DOHH2 (cell line): Measurements from ENCODE around the gene TOB1.

Source experiments
- H3F3A ChIP-seq: fragments of 200-600 bp; sonication (generic), shearing (Covaris generic); 2 replicates; pipeline ENCODE4 v1.6.0; 2016; ENCODE audit warnings: antibody characterized with exemption, mild to moderate bottlenecking; ENCODE audit not compliant: control insufficient read depth, insufficient read depth
- H3K27ac ChIP-seq: fragments of 200-600 bp; sonication (generic); 2 replicates; pipeline ENCODE4 v1.5.1; 2014; ENCODE audit warnings: low read depth, mild to moderate bottlenecking, low read length, moderate library complexity
- H3K27me3 ChIP-seq: fragments of 200-600 bp; sonication (generic); 2 replicates; pipeline ENCODE4 v1.6.1; 2014; ENCODE audit warnings: mild to moderate bottlenecking, low read length, mixed read lengths; ENCODE audit not compliant: control insufficient read depth
- H3K36me3 ChIP-seq: fragments of 200-600 bp; sonication (generic); 2 replicates; pipeline ENCODE4 v1.6.1; 2014; ENCODE audit warnings: mild to moderate bottlenecking, low read length, moderate library complexity, mixed read lengths; ENCODE audit not compliant: control insufficient read depth
- H3K4me1 ChIP-seq: fragments of 200-600 bp; sonication (generic); 2 replicates; pipeline ENCODE4 v1.6.1; 2014; ENCODE audit warnings: mild to moderate bottlenecking, low read length, mixed read lengths; ENCODE audit not compliant: control insufficient read depth
- H3K4me2 ChIP-seq: fragments of 200-600 bp; sonication (generic); 2 replicates; pipeline ENCODE4 v1.6.0; 2014; ENCODE audit warnings: mild to moderate bottlenecking, low read length, moderate library complexity
- H3K4me3 ChIP-seq: fragments of 200-600 bp; sonication (generic); 2 replicates; pipeline ENCODE4 v1.5.1; 2014; ENCODE audit warnings: mild to moderate bottlenecking, low read length, mixed read lengths
- H3K79me2 ChIP-seq: fragments of 200-600 bp; sonication (generic); 2 replicates; pipeline ENCODE4 v1.6.1; 2014; ENCODE audit warnings: mild to moderate bottlenecking, low read length, mixed read lengths; ENCODE audit not compliant: control insufficient read depth
- H3K9me2 ChIP-seq: fragments of 200-600 bp; sonication (generic); replicated peaks from 2 replicates; pipeline ENCODE4 v1.6.1; 2014; ENCODE audit warnings: mild to moderate bottlenecking, low read length, mixed read lengths; ENCODE audit not compliant: control insufficient read depth
- H3K9me3 ChIP-seq: fragments of 200-600 bp; sonication (generic); 2 replicates; pipeline ENCODE4 v1.6.1; 2014; ENCODE audit warnings: antibody characterized with exemption, low read length, mixed read lengths; ENCODE audit not compliant: control insufficient read depth, insufficient read depth
- H4K20me1 ChIP-seq: fragments of 200-600 bp; sonication (generic); 2 replicates; pipeline ENCODE4 v1.6.0; 2014; ENCODE audit warnings: low read depth, mild to moderate bottlenecking, antibody characterized with exemption, low read length, moderate library complexity; ENCODE audit not compliant: control insufficient read depth, insufficient read depth
- CTCF ChIP-seq: fragments of 200-600 bp; sonication (generic); IDR thresholded peaks from one replicate; pipeline ENCODE4 v1.5.1; 2014; ENCODE audit warnings: antibody characterized with exemption, mild to moderate bottlenecking, low read depth, low read length; ENCODE audit not compliant: poor library complexity, severe bottlenecking
- EZH2phosphoT487 ChIP-seq: fragments of 200-600 bp; sonication (generic); IDR thresholded peaks from 2 replicates; pipeline ENCODE4 v1.6.1; 2017; ENCODE audit warnings: borderline replicate concordance, mild to moderate bottlenecking, antibody characterized with exemption, low read length, moderate library complexity, mixed read lengths

The TOB1 gene

GRCh38 chr17:50905460-50905803 lies 39.3 kb upstream of the TOB1 start:
- Histone ChIP-seq H3K4me2 (no peak overlapping the region), H3K4me3 (no peak overlapping the region), H3K79me2 (no peaks in the 10 kb centered on the region), H3K9me3 (no peaks in the 10 kb centered on the region), H4K20me1 (no peaks in the 10 kb centered on the region), H3K9me2 (no peaks in the 10 kb centered on the region), H3K27ac (no peak overlapping the region), H3F3A (no peaks in the 10 kb centered on the region), H3K27me3 (peaks cover 11% of the 10 kb centered on the region), H3K36me3 (no peaks in the 10 kb centered on the region), H3K4me1 (peaks cover 18% of the 10 kb centered on the region)
- TF ChIP-seq CTCF (no peak), EZH2phosphoT487 (no peak)

GRCh38 chr17:50904518-50905459 lies 38.6 kb upstream of the TOB1 start:
- no peak for TF ChIP-seq CTCF
- no peak for TF ChIP-seq EZH2phosphoT487
- no peak overlapping the region; the same call in 1 of the 2 replicates for H3K27ac ChIP-seq
- no peaks in the 10 kb centered on the region for H3F3A ChIP-seq
- no peaks in the 10 kb centered on the region for H4K20me1 ChIP-seq
- no peaks in the 10 kb centered on the region for H3K9me3 ChIP-seq
- no peaks in the 10 kb centered on the region for H3K9me2 ChIP-seq
- H3K4me3 ChIP-seq: 0 out of 2 replicates have a peak overlapping the region, but pooled peaks have one; percentile 7
- H3K27me3 ChIP-seq: peaks cover 10% of the 10 kb centered on the region
- no peaks in the 10 kb centered on the region for H3K36me3 ChIP-seq
- H3K4me1 ChIP-seq: peaks cover 18% of the 10 kb centered on the region
- no peaks in the 10 kb centered on the region for H3K79me2 ChIP-seq
- peak overlapping the region; percentile 36 for H3K4me2 ChIP-seq

GRCh38 chr17:50903604-50904517 lies 37.7 kb upstream of the TOB1 start:
- Histone ChIP-seq H3K27me3 (peaks cover 8% of the 10 kb centered on the region; the same call in 1 of the 2 replicates), H3K36me3 (no peaks in the 10 kb centered on the region), H3K4me1 (peaks cover 18% of the 10 kb centered on the region), H3F3A (no peaks in the 10 kb centered on the region), H3K9me2 (no peaks in the 10 kb centered on the region), H3K4me2 (peak overlapping the region; percentile 36), H3K9me3 (no peaks in the 10 kb centered on the region), H3K27ac (peak overlapping the region; percentile 30), H4K20me1 (no peaks in the 10 kb centered on the region), H3K4me3 (peak overlapping the region; percentile 7; the same call in 1 of the 2 replicates), H3K79me2 (no peaks in the 10 kb centered on the region)
- no peak for TF ChIP-seq CTCF
- TF ChIP-seq EZH2phosphoT487: no peak
